GM21367 (cell line): ENCODE results near the gene C2CD4C.
"Not testable (repeated sequence)": the region's sequence is repeated elsewhere in the genome, so short reads cannot be mapped to it uniquely, and the experiment has no call there.

ENCODE experiments used
- ATAC-seq: cut with Tn5 transposase; IDR thresholded peaks from one replicate; pipeline ENCODE4 v1.9.1; 2021; ENCODE audit not compliant: unreplicated experiment

Gene C2CD4C

DNA sequence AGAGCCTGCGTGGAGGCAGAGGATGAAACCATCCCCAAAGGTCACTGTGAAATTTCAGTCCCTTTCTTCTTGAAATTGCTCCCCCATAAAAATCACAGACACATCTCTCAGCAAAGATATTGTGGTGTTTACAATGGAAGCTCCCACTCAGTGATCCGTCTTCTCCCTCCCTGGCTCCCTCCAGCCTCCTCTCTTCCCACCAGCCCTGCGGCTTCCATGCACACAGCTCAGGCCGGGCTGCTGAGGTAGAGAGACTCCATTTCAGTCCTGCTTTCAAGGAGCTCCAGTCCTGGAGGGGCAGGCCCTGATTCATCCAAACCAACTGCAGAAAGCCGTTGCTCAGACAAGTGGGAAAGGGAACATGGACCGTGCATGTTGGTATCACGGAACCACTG, 40.3 kb downstream of the C2CD4C start:
- no peak for ATAC-seq

DNA sequence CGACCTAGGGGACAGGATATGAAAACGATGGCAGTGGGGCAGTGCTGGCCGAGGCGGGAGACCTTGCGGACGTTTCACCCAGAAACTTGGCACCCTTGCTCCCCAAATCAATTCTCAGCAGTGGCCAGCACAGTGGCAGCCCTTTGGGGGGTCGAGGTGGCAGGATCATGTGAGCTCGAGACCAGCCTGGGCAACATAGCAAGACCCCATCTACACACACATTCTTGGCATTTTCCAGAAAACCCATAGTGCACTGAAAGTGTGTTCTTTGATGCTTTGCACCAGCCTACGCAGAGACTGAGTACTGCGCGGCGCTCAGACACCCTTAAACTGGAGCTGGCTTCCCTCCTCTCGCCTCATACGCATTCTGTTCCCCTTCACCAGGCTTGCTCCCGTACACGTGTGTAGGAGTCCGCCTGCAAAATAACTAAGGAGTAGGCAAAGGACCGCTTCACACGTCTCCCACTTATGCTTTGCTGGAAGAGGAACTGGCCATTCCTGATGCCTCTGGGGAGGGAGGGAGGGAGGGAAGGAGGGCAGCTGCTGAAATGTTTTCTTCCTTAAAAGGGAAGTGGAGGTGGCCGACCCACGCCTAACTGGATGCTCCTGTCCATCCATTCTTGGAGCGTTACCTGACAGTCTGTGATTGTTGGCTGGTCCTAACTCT, 40.9 kb downstream of the C2CD4C start:
- ATAC-seq, result no peak

DNA sequence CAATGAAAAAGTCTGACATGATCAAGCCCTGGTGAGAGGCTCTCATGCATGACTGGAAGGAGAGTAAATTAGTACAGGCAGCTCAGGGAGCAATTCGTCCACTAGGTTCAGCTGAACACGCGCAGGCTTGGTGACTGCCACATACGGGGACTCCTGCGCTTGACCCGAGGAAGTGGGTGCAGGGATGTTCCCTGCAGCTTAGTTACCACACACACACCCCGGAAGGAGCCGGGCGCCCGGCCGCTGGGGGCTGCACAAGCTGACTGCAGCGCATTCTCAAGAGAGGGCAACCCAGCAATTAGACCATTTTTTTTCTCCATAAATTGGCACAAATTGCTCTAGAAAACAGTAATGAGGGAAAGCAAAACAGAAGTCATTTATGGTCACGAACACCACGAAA, 41.4 kb downstream of the C2CD4C start:
- ATAC-seq, result no peak

DNA sequence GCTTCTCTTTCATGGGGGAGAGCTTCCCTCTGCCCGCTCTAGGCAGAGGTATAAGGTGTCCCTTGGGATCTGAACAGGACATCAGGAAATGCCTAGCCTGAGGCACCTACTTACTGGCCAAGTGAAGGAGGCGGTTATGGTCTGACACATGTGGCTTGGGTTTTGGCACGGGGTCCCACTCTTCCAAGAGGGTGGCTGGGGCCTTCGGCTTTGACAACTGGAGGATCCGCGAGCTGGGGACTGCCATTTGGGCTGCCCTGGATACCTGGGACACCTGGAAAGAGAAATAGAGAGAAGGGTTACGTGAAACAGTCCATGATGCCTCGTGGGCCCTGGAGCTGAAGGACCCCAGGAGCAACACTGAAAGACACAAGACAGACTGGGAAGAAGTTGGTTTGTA, 42.0 kb downstream of the C2CD4C start:
- ATAC-seq, result no peak

DNA sequence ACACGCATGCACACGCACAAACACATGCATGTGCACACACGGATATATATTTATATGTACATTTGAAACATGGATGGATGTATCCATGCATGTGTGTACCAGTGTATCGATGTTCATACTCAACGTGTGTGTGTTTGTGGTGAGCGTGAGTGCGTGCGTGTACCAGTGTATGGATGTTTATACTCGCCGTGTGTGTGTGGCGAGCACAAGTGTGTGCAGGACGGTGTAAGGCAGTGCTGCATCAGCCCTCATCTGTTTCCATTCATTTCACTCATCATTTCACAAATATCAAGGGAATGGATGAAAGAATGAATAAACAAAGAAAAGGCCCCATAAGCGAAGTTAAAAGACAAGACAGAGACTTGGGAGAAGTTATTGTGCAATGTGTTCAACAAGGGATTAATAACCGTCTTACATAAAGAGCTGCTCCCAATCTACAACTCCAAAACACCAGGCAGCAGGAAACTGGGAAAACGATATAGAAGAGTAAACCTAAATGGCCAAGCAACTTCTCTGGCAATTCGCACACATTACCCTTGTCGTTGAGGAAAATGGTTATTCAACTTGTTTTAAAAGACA, 42.7 kb downstream of the C2CD4C start:
- no peak for ATAC-seq

DNA sequence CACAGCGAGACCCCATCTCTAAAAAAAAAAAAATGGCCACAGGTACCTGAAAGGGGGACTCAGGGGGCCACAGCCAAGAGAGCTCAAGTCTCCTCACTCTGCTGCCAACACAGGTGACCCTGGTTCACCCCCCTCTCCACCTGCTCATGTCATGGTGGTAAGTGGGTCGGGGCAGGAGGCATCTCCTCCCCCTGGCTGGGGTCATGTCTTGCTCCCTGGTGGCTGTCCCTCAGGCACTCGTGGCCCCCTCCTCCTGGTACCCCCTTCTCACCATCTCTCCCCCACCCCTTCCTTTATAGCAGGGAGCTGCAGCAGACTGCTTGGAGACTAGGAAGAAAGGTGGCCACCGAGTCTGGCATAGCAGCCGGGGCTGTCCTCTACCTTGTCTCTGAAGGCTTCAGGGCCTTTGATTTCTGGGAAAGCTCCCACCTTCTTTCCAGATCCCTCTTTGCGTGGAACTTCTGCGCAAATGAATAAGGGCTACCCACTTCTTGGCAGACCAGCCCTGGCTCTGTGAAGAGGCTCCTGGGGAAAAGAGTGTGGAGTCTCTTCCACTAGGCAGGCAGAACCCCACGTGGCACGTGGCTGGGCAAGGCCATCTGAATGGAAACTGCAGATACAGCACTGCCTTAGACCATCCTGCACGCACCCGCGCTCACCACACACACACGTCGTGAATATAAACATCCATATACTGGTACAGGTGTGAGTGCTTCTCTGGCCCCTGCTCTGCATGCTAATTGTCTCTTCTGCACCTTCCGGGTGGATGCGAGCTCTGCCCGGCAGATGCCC, 44.3 kb downstream of the C2CD4C start:
- no peak for ATAC-seq

DNA sequence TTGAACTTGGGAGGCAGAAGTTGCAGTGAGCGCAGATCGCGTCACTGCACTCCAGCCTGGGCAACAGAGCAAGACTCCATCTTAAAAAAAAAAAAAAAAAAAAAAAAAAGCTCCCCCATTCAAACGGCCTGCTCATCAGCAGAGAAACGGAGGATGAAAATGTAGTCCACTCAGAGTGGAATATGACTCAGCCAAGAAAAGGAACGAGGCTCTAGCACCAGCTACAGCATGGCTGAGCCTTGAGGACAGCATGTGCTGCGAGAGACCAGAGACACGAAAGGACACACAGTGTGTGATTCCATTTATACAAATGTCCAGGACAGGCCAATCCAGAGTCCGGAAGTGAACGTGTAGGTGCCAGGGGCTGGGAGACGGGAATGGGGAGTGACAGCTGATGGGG, 46.3 kb downstream of the C2CD4C start:
- ATAC-seq, result no peak

DNA sequence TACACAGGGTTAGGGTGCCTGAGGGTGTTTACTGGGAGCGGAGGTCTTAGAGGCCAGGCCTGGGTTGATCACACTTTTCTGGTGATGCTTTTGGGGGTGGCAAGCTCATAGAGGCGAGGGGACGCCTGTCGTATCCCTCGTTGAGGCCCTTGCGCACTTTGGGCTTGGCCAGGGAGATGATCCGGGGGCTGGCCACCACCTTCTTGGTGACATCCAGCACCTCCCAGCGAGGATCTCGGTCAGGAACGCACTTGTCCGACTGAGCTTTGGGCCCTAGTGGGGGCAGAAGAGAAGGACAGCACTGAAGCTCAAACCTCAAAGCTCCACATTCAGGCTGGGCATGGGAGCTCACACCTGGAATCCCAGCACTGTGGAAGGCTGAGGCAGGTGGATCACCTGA, 46.8 kb downstream of the C2CD4C start:
- ATAC-seq, result no peak

DNA sequence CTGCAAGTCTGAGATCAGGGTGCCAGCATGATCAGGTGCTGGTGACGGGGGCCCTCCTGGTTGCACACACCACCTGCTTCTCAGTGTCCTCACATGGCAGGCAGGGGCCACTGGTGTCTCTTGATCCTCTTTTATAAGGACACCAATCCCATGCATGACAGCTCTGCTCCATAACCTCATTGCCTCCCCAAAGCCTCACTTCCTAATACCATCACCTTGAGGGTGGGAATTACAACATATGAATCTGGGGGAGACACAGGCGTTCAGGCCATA, 49.4 kb downstream of the C2CD4C start:
- ATAC-seq, result no peak

DNA sequence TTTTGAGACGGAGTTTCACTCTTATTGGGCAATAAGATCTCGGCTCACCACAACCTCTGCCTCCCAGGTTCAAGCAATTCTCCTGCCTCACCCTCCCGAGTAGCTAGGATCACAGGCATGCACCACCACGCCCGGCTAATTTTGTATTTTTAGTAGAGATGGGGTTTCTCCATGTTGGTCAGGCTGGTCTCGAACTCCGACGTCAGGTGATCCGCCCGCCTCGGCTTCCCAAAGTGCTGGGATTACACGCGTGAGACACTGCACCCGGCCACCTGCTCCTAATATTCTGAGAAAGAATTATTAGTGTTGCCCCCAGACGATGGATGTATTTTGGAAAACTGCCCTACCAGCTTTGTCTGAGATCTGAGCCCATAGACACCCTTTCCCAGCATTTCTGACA, 53.4 kb downstream of the C2CD4C start:
- not testable (repeated sequence) for ATAC-seq
